Measurements from ENCODE around the gene GNLY.

DNA sequence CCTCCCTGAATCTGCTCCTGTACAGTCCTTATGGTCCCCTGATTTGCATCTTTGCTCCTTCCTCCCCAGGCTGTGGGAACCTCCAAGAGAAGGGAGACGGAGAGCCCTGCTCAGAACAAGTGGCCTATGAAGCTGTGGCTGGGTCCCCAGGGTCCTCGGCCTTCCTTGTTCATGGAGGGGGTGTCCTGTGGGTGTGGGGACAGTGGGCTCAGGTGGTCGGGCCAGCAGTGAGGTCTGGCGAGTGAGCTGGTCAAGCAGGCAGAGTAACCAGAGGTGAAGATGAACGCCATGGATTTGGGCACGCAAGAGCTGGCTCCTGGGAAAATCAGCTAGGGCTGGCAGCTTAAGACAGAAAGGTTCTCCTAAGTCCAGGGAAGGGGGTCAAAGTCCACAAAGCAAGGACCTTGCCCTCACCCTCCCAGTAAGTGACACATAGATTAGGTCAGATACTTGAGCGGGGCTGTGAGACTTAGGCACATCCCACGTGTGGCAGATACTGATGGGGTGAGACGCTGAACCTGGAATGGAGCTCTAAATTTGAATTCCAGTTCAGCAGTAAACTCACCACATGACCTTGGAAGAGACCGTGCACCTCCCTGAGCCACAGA is 24.8 kb downstream of the GNLY start:
- no peak for TF ChIP-seq YY1 (IDR thresholded peaks at IDR 0.05; ENCODE audit: insufficient read depth, insufficient read length)
- no peak for TF ChIP-seq SUZ12 (IDR thresholded peaks at IDR 0.05; ENCODE audit: extremely low read depth, insufficient read depth, insufficient read length)
- no peak for TF ChIP-seq ZNF274 (IDR thresholded peaks at IDR 0.05; ENCODE audit: low read depth, low read length)

All from NT2/D1 (cell line).